OCI-LY7 (cell line): Measurements from ENCODE around the gene NCAPD2. TPM values are rescaled to one million over a fixed set of nuclear protein-coding genes. Genes with fewer than 3 reads are reported as not detected.

ENCODE experiments used
- BruUV-seq: library from RNA; stranded (reverse); fragments of 400-500 nt; replicated peaks from 2 replicates; lab custom pipeline; 2021; lab: Mats Ljungman, UMichigan
- CTCF ChIA-PET: fragments of 300-600 bp; sonication (Branson Sonifier 250); formaldehyde crosslinking; loops from one replicate; lab custom pipeline; 2022; ENCODE audit warnings: antibody characterized with exemption; ENCODE audit not compliant: unreplicated experiment; lab: Charles Lee
- POLR2A ChIA-PET: fragments of 300-600 bp; sonication (Branson Sonifier 250); formaldehyde crosslinking; loops from one replicate; lab custom pipeline; 2022; ENCODE audit warnings: antibody characterized with exemption; lab: Charles Lee
- DNase-seq: peaks from one replicate; pipeline ENCODE4 v3.0.0-alpha.2; 2015; ENCODE audit warnings: low spot score
- H2AFZ ChIP-seq: fragments of 200-600 bp; sonication (generic), shearing (Covaris generic); 2 replicates; pipeline ENCODE4 v1.6.1; 2014; ENCODE audit warnings: mild to moderate bottlenecking, antibody characterized with exemption, low read length, moderate library complexity
- H3K27ac ChIP-seq: fragments of 200-600 bp; sonication (generic); 2 replicates; pipeline ENCODE4 v1.5.1; 2014; ENCODE audit warnings: mixed run types, low read depth, mild to moderate bottlenecking, moderate library complexity, low read length, inconsistent platforms; ENCODE audit not compliant: poor library complexity, severe bottlenecking
- H3K36me3 ChIP-seq: fragments of 200-600 bp; sonication (generic); 2 replicates; pipeline ENCODE4 v1.6.1; 2014; ENCODE audit warnings: mild to moderate bottlenecking, antibody characterized with exemption, low read length, moderate library complexity, mixed read lengths; ENCODE audit not compliant: insufficient read depth
- H3K4me1 ChIP-seq: fragments of 200-600 bp; sonication (generic); 2 replicates; pipeline ENCODE4 v1.5.1; 2014; ENCODE audit warnings: mild to moderate bottlenecking, low read length; ENCODE audit not compliant: insufficient read depth, poor library complexity, severe bottlenecking
- H3K4me2 ChIP-seq: fragments of 200-600 bp; sonication (generic); 2 replicates; pipeline ENCODE4 v1.6.1; 2014; ENCODE audit warnings: mild to moderate bottlenecking, low read length
- H3K4me3 ChIP-seq: fragments of 200-600 bp; sonication (generic); 2 replicates; pipeline ENCODE4 v1.5.1; 2014; ENCODE audit warnings: mild to moderate bottlenecking, low read depth, low read length; ENCODE audit not compliant: poor library complexity, severe bottlenecking
- H3K79me2 ChIP-seq: fragments of 200-600 bp; sonication (generic); 2 replicates; pipeline ENCODE4 v1.6.1; 2016; ENCODE audit warnings: low read depth, mild to moderate bottlenecking, low read length, moderate library complexity, mixed read lengths; ENCODE audit not compliant: insufficient read depth
- H3K9me2 ChIP-seq: fragments of 200-600 bp; sonication (generic); 2 replicates; pipeline ENCODE4 v1.6.1; 2016; ENCODE audit warnings: mild to moderate bottlenecking, low read length, mixed read lengths; ENCODE audit not compliant: insufficient read depth
- H3K9me3 ChIP-seq: fragments of 200-600 bp; sonication (generic); 2 replicates; pipeline ENCODE4 v1.6.1; 2014; ENCODE audit warnings: mild to moderate bottlenecking, mixed run types, low read length, mixed read lengths
- H4K20me1 ChIP-seq: fragments of 200-600 bp; sonication (generic); 2 replicates; pipeline ENCODE4 v1.6.1; 2014; ENCODE audit warnings: mild to moderate bottlenecking, antibody characterized with exemption, low read length, moderate library complexity, mixed read lengths; ENCODE audit not compliant: insufficient read depth
- CTCF ChIP-seq: fragments of 200-600 bp; sonication (generic); conservative IDR thresholded peaks from 2 replicates; pipeline ENCODE4 v1.5.1; 2014; ENCODE audit warnings: mild to moderate bottlenecking, antibody characterized with exemption, low read length, moderate library complexity, mixed read lengths
- EZH2phosphoT487 ChIP-seq: fragments of 200-600 bp; sonication (generic); IDR thresholded peaks from 2 replicates; pipeline ENCODE4 v1.6.1; 2018; ENCODE audit warnings: low read depth, borderline replicate concordance, mild to moderate bottlenecking, mixed run types, antibody characterized with exemption, low read length, moderate library complexity, mixed read lengths
- intact Hi-C: fragments of 100-400 bp; cut with micrococcal nuclease; formaldehyde crosslinking; loops from one replicate; pipeline ENCODE4 v1.10.0; 2022; ENCODE audit not compliant: unreplicated experiment
- total RNA-seq, 2 experiments: library from RNA; depleted of rRNA in 1 of 2; stranded (reverse); fragments of >200 nt in 1 of 2; shearing (Covaris generic) in 1 of 2; gene quantifications; 2 replicates each; pipeline ENCODE4 v1.2.3, GENCODE V29; 2014 to 2022

NCAPD2 gene
- total RNA-seq, 2 experiments from 2014 or later = 157 to 225 TPM

- H3K27ac ChIP-seq = no peak overlapping the region
- no peaks in the 10 kb centered on the region for H3K9me3 ChIP-seq
- no peak overlapping the region for H3K4me3 ChIP-seq
- CTCF ChIA-PET = no interaction called here
- DNase-seq = no peak
- H3K9me2 ChIP-seq = no peaks in the 10 kb centered on the region
- intact Hi-C loops = no loop called here
- POLR2A ChIA-PET = interaction anchor here (0.7 kb wide), 1 partner anchor 133 kb away, joined by 3 read pairs; no protein-coding TSS in a partner anchor
- peaks cover 24% of the 10 kb centered on the region; the same call in 1 of the 2 replicates for H3K79me2 ChIP-seq
- BruUV-seq = no TSS peak
- H3K36me3 ChIP-seq = peaks cover 90% of the 10 kb centered on the region
- H3K4me2 ChIP-seq = no peak overlapping the region
- H4K20me1 ChIP-seq = peaks cover 12% of the 10 kb centered on the region; the same call in 1 of the 2 replicates
- TF ChIP-seq CTCF (no peak), EZH2phosphoT487 (no peak)
- H3K4me1 ChIP-seq = peaks cover 25% of the 10 kb centered on the region
- no peak overlapping the region for H2AFZ ChIP-seq
These were observed 66.8 kb downstream of the NCAPD2 start for GRCh38 chr12:6560501-6561205.

GRCh38 chr12:6562881-6563280 lies 69.0 kb downstream of the NCAPD2 start:
- H3K79me2 ChIP-seq = peaks cover 46% of the 10 kb centered on the region
- H3K4me1 ChIP-seq = peaks cover 19% of the 10 kb centered on the region
- no peaks in the 10 kb centered on the region for H3K9me3 ChIP-seq
- POLR2A ChIA-PET = interaction anchor here (0.6 to 0.7 kb wide), 2 partner anchors 29 to 42 kb away, joined by 3 read pairs; partner anchors contain the start of gene GAPDH
- H3K27ac ChIP-seq = no peak overlapping the region
- no peak for TF ChIP-seq EZH2phosphoT487
- no peak for TF ChIP-seq CTCF
- H2AFZ ChIP-seq = no peak overlapping the region
- no peaks in the 10 kb centered on the region for H3K9me2 ChIP-seq
- intact Hi-C loops = no loop called here
- CTCF ChIA-PET = no interaction called here
- H3K4me2 ChIP-seq = no peak overlapping the region
- H3K4me3 ChIP-seq = no peak overlapping the region
- peaks cover 24% of the 10 kb centered on the region for H4K20me1 ChIP-seq
- DNase-seq = no peak
- BruUV-seq = no TSS peak
- H3K36me3 ChIP-seq = peaks cover 91% of the 10 kb centered on the region

- peak; percentile 65 for DNase-seq
- Histone ChIP-seq H3K9me2 (no peaks in the 10 kb centered on the region), H3K27ac (no peak overlapping the region), H3K79me2 (peaks cover 48% of the 10 kb centered on the region), H2AFZ (no peak overlapping the region), H3K36me3 (peaks cover 85% of the 10 kb centered on the region), H3K4me3 (no peak overlapping the region), H4K20me1 (peaks cover 24% of the 10 kb centered on the region), H3K4me1 (peaks cover 14% of the 10 kb centered on the region), H3K4me2 (no peak overlapping the region), H3K9me3 (no peaks in the 10 kb centered on the region)
- no peak for TF ChIP-seq EZH2phosphoT487
- TF ChIP-seq CTCF = peak; percentile 96
- ChIA-PET POLR2A (interaction anchor here (0.5 to 0.7 kb wide), 3 partner anchors 9 to 66 kb away, joined by 3 to 5 read pairs (median 3); partner anchors contain the start of gene GAPDH), CTCF (no interaction called here)
- BruUV-seq = no TSS peak
- intact Hi-C loops = no loop called here
These were observed 69.6 kb downstream of the NCAPD2 start for GRCh38 chr12:6563448-6564050.
